ENCODE results near the gene LARGE1.

LARGE1 gene

GRCh38 chr22:33923660-33924246 lies 3.5 kb upstream of the LARGE1 start:
- H3K9me3 ChIP-seq (ENCODE audit: control insufficient read depth in 2 of 2, low read length in 2 of 2) = no peaks in the 10 kb centered on the region
- H3K27ac ChIP-seq (ENCODE audit: low read length) = no peak overlapping the region
- peaks cover 28% of the 10 kb centered on the region for H3K4me1 ChIP-seq (ENCODE audit: control insufficient read depth, insufficient read depth, low read length)
- no peak overlapping the region for H3K4me3 ChIP-seq (ENCODE audit: low read length in 2 of 2)
- no peak overlapping the region for H3K9ac ChIP-seq (ENCODE audit: low read length in 2 of 2)
- no peaks in the 10 kb centered on the region for H3K27me3 ChIP-seq (ENCODE audit: control insufficient read depth in 1 of 2, insufficient read depth in 2 of 2, low read length in 2 of 2)
- no peaks in the 10 kb centered on the region for H3K36me3 ChIP-seq (ENCODE audit: control insufficient read depth in 2 of 2, insufficient read depth in 2 of 2, low read length in 2 of 2)

DNA sequence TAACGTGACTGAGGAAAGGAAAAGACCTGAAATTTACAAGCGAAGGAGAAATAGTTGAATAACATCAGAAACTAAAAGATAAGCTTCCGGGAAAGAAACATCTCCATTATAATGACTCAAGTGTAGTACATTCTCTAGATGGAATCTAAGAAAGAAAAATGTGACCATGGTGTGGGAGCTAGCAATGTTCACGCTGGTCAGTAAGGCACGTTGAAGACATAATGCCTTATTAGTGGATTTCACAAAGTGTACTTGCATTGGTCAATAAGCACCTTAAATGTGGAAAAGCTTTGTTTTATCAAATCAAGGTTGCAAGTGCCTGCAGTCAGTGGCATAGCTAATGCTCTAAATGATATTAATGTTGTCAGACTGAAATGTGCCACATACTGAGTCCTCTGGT lies 2.8 kb upstream of the LARGE1 start:
- no peaks in the 10 kb centered on the region for H3K36me3 ChIP-seq (ENCODE audit: control insufficient read depth in 2 of 2, insufficient read depth in 2 of 2, low read length in 2 of 2)
- peak overlapping the region; percentile 76 for H3K27ac ChIP-seq (ENCODE audit: low read length)
- H3K9ac ChIP-seq (ENCODE audit: low read length in 2 of 2) = peak overlapping the region; percentile 32 to 69
- peaks cover 34% of the 10 kb centered on the region for H3K4me1 ChIP-seq (ENCODE audit: control insufficient read depth, insufficient read depth, low read length)
- H3K4me3 ChIP-seq (ENCODE audit: low read length in 2 of 2) = peak overlapping the region; percentile 80 to 86
- H3K9me3 ChIP-seq (ENCODE audit: control insufficient read depth in 2 of 2, low read length in 2 of 2) = no peaks in the 10 kb centered on the region
- H3K27me3 ChIP-seq (ENCODE audit: control insufficient read depth in 1 of 2, insufficient read depth in 2 of 2, low read length in 2 of 2) = no peaks in the 10 kb centered on the region

DNA sequence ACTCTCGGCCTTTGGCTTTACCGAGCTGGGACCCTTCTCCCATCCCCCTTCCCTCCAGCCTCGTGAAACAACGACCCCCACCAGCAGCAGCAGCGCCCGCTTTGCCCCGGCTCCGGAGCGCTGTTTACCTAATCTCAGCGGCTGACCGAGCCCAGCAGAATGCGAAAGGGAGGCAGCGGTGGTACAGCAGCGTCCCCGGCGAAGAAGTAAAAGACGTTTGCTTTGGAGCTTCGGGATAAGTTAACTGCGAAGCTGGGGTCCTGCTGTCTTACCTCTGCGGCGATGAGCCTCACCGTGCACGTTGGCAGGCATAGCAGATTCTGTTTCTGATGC lies 2.0 kb upstream of the LARGE1 start:
- Histone ChIP-seq H3K36me3 (ENCODE audit: control insufficient read depth in 2 of 2, insufficient read depth in 2 of 2, low read length in 2 of 2) (no peaks in the 10 kb centered on the region), H3K9me3 (ENCODE audit: control insufficient read depth in 2 of 2, low read length in 2 of 2) (no peaks in the 10 kb centered on the region)

GRCh38 chr22:33921525-33922348 lies 1.5 kb upstream of the LARGE1 start:
- peak overlapping the region; percentile 76 for H3K27ac ChIP-seq (ENCODE audit: low read length)
- H3K27me3 ChIP-seq (ENCODE audit: control insufficient read depth in 1 of 2, insufficient read depth in 2 of 2, low read length in 2 of 2) = no peaks in the 10 kb centered on the region
- no peaks in the 10 kb centered on the region for H3K9me3 ChIP-seq (ENCODE audit: control insufficient read depth in 2 of 2, low read length in 2 of 2)
- peak overlapping the region; percentile 86 for H3K4me3 ChIP-seq (ENCODE audit: low read length in 2 of 2)
- no peaks in the 10 kb centered on the region for H3K36me3 ChIP-seq (ENCODE audit: control insufficient read depth in 2 of 2, insufficient read depth in 2 of 2, low read length in 2 of 2)
- H3K4me1 ChIP-seq (ENCODE audit: control insufficient read depth, insufficient read depth, low read length) = peaks cover 40% of the 10 kb centered on the region
- peak overlapping the region; percentile 59 to 60 for H3K9ac ChIP-seq (ENCODE audit: low read length in 2 of 2)

More for the DNA sequence above, 2.0 kb upstream of the LARGE1 start:
- Histone ChIP-seq H3K27me3 (ENCODE audit: control insufficient read depth in 1 of 2, insufficient read depth in 2 of 2, low read length in 2 of 2) (no peaks in the 10 kb centered on the region), H3K4me3 (ENCODE audit: low read length in 2 of 2) (peak overlapping the region; percentile 80 to 86), H3K27ac (ENCODE audit: low read length) (peak overlapping the region; percentile 76), H3K4me1 (ENCODE audit: control insufficient read depth, insufficient read depth, low read length) (peaks cover 34% of the 10 kb centered on the region), H3K9ac (ENCODE audit: low read length in 2 of 2) (peak overlapping the region; percentile 32 to 69)

- H3K27ac ChIP-seq (ENCODE audit: low read length) = peak overlapping the region; percentile 76
- no peaks in the 10 kb centered on the region for H3K9me3 ChIP-seq (ENCODE audit: control insufficient read depth in 2 of 2, low read length in 2 of 2)
- peak overlapping the region; percentile 86 for H3K4me3 ChIP-seq (ENCODE audit: low read length in 2 of 2)
- H3K4me1 ChIP-seq (ENCODE audit: control insufficient read depth, insufficient read depth, low read length) = peaks cover 43% of the 10 kb centered on the region
- no peaks in the 10 kb centered on the region for H3K27me3 ChIP-seq (ENCODE audit: control insufficient read depth in 1 of 2, insufficient read depth in 2 of 2, low read length in 2 of 2)
- H3K9ac ChIP-seq (ENCODE audit: low read length in 2 of 2) = peak overlapping the region; percentile 59 to 60
- H3K36me3 ChIP-seq (ENCODE audit: control insufficient read depth in 2 of 2, insufficient read depth in 2 of 2, low read length in 2 of 2) = no peaks in the 10 kb centered on the region
Observed at GRCh38 chr22:33920927-33921524, 750 bp upstream of the LARGE1 start.

DNA sequence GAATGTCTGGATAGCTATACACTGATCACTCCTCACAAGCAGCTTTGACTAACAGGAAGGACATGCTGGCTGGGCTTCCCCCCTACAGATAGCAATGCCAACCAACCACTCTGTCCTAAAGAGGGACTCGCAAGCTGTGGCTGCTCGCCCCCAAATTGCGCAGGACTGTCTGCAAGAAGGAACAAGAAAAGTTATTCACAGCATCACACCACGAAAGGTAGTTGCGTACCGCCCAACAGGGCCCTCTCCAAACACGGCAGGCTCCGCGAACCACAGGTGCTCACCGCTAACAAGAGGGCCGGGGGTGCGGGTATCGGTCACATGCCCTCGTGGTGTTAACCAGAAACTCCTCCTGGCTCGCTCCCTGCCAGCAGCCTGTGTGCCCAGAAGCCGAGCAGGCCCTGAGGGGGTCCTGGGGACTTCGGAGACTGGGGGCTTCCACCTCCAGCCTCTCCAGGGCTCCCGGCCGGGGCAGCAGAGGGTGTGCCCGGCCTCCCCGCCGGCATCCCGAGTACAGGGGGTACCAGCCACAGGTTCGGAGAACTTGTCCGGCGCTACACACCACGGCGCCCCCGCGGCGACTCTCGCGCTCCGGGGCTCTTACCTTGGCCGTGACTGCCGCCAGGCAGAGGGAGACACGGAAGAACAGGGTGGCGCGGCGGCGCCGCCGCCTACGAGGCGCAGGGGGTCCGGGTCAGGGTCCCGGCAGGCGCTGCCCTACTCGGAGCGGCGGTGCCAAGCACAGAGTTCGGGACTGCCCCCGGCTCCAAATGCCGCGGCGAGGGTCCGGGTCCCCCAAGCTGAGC lies 682 bp downstream of the LARGE1 start:
- Histone ChIP-seq H3K9ac (ENCODE audit: low read length in 2 of 2) (peak overlapping the region; percentile 62 to 73), H3K36me3 (ENCODE audit: control insufficient read depth in 2 of 2, insufficient read depth in 2 of 2, low read length in 2 of 2) (no peaks in the 10 kb centered on the region), H3K9me3 (ENCODE audit: control insufficient read depth in 2 of 2, low read length in 2 of 2) (no peaks in the 10 kb centered on the region), H3K27ac (ENCODE audit: low read length) (peak overlapping the region; percentile 41), H3K4me3 (ENCODE audit: low read length in 2 of 2) (peak overlapping the region; percentile 85 to 87), H3K4me1 (ENCODE audit: control insufficient read depth, insufficient read depth, low read length) (peaks cover 43% of the 10 kb centered on the region), H3K27me3 (ENCODE audit: control insufficient read depth in 1 of 2, insufficient read depth in 2 of 2, low read length in 2 of 2) (no peaks in the 10 kb centered on the region)

GRCh38 chr22:33918676-33919365 lies 1.5 kb downstream of the LARGE1 start:
- Histone ChIP-seq H3K4me1 (ENCODE audit: control insufficient read depth, insufficient read depth, low read length) (peaks cover 48% of the 10 kb centered on the region), H3K9me3 (ENCODE audit: control insufficient read depth in 2 of 2, low read length in 2 of 2) (no peaks in the 10 kb centered on the region), H3K4me3 (ENCODE audit: low read length in 2 of 2) (peak overlapping the region; percentile 85 to 87), H3K27me3 (ENCODE audit: control insufficient read depth in 1 of 2, insufficient read depth in 2 of 2, low read length in 2 of 2) (no peaks in the 10 kb centered on the region), H3K27ac (ENCODE audit: low read length) (no peak overlapping the region), H3K36me3 (ENCODE audit: control insufficient read depth in 2 of 2, insufficient read depth in 2 of 2, low read length in 2 of 2) (no peaks in the 10 kb centered on the region), H3K9ac (ENCODE audit: low read length in 2 of 2) (peak overlapping the region; percentile 62 to 73)

GRCh38 chr22:33917744-33918406 lies 2.4 kb downstream of the LARGE1 start:
- H3K27ac ChIP-seq (ENCODE audit: low read length) = peak overlapping the region; percentile 13
- no peaks in the 10 kb centered on the region for H3K27me3 ChIP-seq (ENCODE audit: control insufficient read depth in 1 of 2, insufficient read depth in 2 of 2, low read length in 2 of 2)
- no peaks in the 10 kb centered on the region for H3K9me3 ChIP-seq (ENCODE audit: control insufficient read depth in 2 of 2, low read length in 2 of 2)
- H3K4me1 ChIP-seq (ENCODE audit: control insufficient read depth, insufficient read depth, low read length) = peaks cover 42% of the 10 kb centered on the region
- H3K36me3 ChIP-seq (ENCODE audit: control insufficient read depth in 2 of 2, insufficient read depth in 2 of 2, low read length in 2 of 2) = no peaks in the 10 kb centered on the region
- peak overlapping the region; percentile 43 to 62 for H3K9ac ChIP-seq (ENCODE audit: low read length in 2 of 2)
- H3K4me3 ChIP-seq (ENCODE audit: low read length in 2 of 2) = peak overlapping the region; percentile 44 to 85

DNA sequence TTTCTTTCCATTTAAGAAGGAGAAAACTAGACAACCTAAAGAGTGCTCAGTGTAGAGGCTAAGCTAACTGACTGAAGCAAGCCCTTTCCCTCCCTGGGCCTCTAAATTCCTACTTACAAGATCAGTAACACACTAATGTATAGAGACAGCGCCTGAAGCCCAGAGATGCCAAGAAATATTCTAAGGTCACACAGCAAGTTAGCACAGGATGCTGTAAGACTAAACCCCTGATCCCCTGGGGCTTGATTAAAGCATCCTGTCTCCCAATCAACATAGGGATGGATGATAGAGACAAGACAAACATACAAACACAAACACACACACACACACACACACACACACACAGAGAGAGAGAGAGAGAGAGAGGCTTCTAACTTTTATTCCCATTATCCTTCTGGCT lies 5.6 kb downstream of the LARGE1 start:
- no peaks in the 10 kb centered on the region for H3K36me3 ChIP-seq (ENCODE audit: control insufficient read depth in 2 of 2, insufficient read depth in 2 of 2, low read length in 2 of 2)
- H3K4me1 ChIP-seq (ENCODE audit: control insufficient read depth, insufficient read depth, low read length) = peaks cover 37% of the 10 kb centered on the region
- H3K9me3 ChIP-seq (ENCODE audit: control insufficient read depth in 2 of 2, low read length in 2 of 2) = no peaks in the 10 kb centered on the region
- H3K27me3 ChIP-seq (ENCODE audit: control insufficient read depth in 1 of 2, insufficient read depth in 2 of 2, low read length in 2 of 2) = no peaks in the 10 kb centered on the region
- no peak overlapping the region for H3K9ac ChIP-seq (ENCODE audit: low read length in 2 of 2)
- H3K4me3 ChIP-seq (ENCODE audit: low read length in 2 of 2) = no peak overlapping the region
- no peak overlapping the region for H3K27ac ChIP-seq (ENCODE audit: low read length)

DNA sequence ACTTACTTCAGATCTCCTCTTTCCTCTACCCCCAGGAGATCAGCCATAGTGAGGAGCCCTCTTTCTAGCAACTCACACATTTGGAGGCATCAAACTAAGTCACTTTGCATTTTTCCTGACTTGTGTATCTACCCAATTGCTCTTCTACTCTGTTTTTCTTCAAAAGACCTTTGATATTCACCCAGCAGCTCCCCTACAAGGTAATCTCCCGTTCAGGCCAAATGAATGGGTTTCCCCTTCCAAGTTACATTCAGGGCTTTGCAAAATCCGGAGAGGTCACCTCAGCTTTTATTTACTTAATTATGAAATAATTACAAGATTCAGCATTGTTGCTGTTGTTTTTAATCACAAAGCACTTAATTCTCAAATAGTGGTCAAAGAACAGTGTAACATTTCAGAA lies 6.1 kb downstream of the LARGE1 start:
- peaks cover 36% of the 10 kb centered on the region for H3K4me1 ChIP-seq (ENCODE audit: control insufficient read depth, insufficient read depth, low read length)
- no peak overlapping the region for H3K4me3 ChIP-seq (ENCODE audit: low read length in 2 of 2)
- H3K36me3 ChIP-seq (ENCODE audit: control insufficient read depth in 2 of 2, insufficient read depth in 2 of 2, low read length in 2 of 2) = no peaks in the 10 kb centered on the region
- H3K27me3 ChIP-seq (ENCODE audit: control insufficient read depth in 1 of 2, insufficient read depth in 2 of 2, low read length in 2 of 2) = no peaks in the 10 kb centered on the region
- no peak overlapping the region for H3K9ac ChIP-seq (ENCODE audit: low read length in 2 of 2)
- no peaks in the 10 kb centered on the region for H3K9me3 ChIP-seq (ENCODE audit: control insufficient read depth in 2 of 2, low read length in 2 of 2)
- no peak overlapping the region for H3K27ac ChIP-seq (ENCODE audit: low read length)

Measured in stomach smooth muscle (tissue), 2 donors.